ENCODE results near the gene IL16. TPM values are rescaled to one million over a fixed set of nuclear protein-coding genes. Genes with fewer than 3 reads are reported as not detected.
"Not testable (repeated sequence)": the region's sequence is repeated elsewhere in the genome, so short reads cannot be mapped to it uniquely, and the experiment has no call there.

IL16 gene
- total RNA-seq, 1 experiment from 2014 or later: 0.81 TPM

DNA sequence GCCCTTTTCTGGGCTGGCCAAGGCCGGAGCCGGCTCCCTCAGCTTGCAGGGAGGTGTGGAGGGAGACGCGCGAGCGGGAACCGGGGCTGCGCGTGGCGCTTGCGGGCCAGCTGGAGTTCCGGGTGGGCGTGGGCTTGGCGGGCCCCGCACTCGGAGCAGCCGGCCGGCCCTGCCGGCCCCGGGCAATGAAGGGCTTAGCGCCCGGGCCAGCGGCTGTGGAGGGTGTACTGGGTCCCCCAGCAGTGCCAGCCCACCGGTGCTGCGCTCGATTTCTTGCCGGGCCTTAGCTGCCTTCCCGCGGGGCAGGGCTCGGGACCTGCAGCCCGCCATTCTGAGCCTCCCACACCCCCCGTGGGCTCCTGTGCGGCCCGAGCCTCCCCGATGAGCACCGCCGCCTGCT is 38.1 kb upstream of the IL16 start:
- DNase-seq (ENCODE audit: low read depth, low spot score): not testable (repeated sequence)

DNA sequence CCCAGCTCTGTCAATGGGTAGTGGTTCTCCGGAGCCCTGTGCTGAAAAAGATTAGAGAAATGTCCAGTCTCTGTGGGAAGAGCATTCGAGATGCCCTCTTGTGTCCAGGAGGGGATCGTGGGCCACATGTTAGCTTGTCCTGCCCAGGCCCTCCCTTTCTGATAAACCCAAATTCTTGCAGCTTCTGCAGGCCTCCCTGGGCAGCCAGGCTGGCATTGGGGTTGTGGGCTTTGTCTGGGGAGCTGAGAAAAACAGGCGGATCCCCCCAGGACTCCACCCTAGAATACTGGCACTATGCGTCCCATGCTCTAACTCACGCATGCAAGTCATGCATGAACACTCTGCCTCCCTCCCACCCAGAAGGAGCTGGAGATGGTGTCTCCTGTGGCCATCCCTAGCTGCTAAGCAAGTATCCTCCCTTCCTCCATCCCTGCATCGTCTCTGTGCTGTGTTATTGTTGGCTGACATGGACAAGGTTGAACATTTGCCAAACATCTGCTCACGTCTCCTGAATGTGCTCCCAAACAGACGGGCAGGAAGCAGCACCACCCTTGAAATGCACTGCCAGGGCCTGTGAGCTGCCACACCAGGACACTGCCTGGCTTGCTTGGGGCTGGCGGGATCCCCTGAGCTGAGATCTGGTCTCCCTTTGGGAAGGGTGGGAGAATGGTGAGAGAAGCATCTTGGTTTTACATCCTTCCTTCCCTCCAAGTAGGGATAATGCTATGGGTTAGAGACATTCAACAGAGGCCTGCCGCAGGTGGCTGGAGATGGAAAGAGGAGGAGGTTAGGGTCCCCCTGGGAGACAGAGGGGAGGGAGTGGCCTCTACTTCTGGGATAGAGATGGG is 36.1 kb upstream of the IL16 start:
- RAD21 ChIA-PET (ENCODE audit: low non-redundant PET in 1 of 2, low total read pairs in 2 of 2, uncharacterized antibody in 2 of 2, unreplicated experiment in 2 of 2): no interaction called here
- H3K4me2 ChIP-seq (ENCODE audit: low read length): no peak overlapping the region
- no peaks in the 10 kb centered on the region for H3K9me2 ChIP-seq (ENCODE audit: insufficient read depth)
- TF ChIP-seq SRF (IDR thresholded peaks at IDR 0.05; ENCODE audit: low read depth) (no peak), SIN3A (IDR thresholded peaks at IDR 0.05; ENCODE audit: low read depth) (no peak), ZFX (IDR thresholded peaks at IDR 0.05) (no peak), YY1 (IDR thresholded peaks at IDR 0.05; ENCODE audit: extremely low read depth, insufficient replicate concordance, low read depth, low read length) (no peak), CEBPB (IDR thresholded peaks at IDR 0.05; ENCODE audit: low read depth) (no peak)
- TF ChIP-seq, protein P1, sequence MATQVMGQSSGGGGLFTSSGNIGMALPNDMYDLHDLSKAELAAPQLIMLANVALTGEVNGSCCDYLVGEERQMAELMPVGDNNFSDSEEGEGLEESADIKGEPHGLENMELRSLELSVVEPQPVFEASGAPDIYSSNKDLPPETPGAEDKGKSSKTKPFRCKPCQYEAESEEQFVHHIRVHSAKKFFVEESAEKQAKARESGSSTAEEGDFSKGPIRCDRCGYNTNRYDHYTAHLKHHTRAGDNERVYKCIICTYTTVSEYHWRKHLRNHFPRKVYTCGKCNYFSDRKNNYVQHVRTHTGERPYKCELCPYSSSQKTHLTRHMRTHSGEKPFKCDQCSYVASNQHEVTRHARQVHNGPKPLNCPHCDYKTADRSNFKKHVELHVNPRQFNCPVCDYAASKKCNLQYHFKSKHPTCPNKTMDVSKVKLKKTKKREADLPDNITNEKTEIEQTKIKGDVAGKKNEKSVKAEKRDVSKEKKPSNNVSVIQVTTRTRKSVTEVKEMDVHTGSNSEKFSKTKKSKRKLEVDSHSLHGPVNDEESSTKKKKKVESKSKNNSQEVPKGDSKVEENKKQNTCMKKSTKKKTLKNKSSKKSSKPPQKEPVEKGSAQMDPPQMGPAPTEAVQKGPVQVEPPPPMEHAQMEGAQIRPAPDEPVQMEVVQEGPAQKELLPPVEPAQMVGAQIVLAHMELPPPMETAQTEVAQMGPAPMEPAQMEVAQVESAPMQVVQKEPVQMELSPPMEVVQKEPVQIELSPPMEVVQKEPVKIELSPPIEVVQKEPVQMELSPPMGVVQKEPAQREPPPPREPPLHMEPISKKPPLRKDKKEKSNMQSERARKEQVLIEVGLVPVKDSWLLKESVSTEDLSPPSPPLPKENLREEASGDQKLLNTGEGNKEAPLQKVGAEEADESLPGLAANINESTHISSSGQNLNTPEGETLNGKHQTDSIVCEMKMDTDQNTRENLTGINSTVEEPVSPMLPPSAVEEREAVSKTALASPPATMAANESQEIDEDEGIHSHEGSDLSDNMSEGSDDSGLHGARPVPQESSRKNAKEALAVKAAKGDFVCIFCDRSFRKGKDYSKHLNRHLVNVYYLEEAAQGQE (IDR thresholded peaks at IDR 0.05; ENCODE audit: low read depth): no peak
- H3K9me3 ChIP-seq (ENCODE audit: control insufficient read depth in 1 of 2, insufficient read depth in 1 of 2, low read depth in 1 of 2, low read length in 2 of 2): no peaks in the 10 kb centered on the region
- no peaks in the 10 kb centered on the region for H3K79me2 ChIP-seq (ENCODE audit: insufficient read depth, low read length)
- no peaks in the 10 kb centered on the region for H3K4me1 ChIP-seq (ENCODE audit: control insufficient read depth in 1 of 2, insufficient read depth in 2 of 2, low read length in 2 of 2)
- POLR2A ChIA-PET: no interaction called here
- no peak overlapping the region for H3K4me3 ChIP-seq (replicated peaks in 1 of 2; ENCODE audit: low read depth in 1 of 2, low read length in 2 of 2)
- peaks cover 3% of the 10 kb centered on the region; the same call in 1 of the 2 replicates for H3K27me3 ChIP-seq (ENCODE audit: insufficient read depth, low read length)
- no peak for DNase-seq (ENCODE audit: low read depth, low spot score)
- H2AFZ ChIP-seq (ENCODE audit: low read depth, low read length, poor library complexity, severe bottlenecking): no peak overlapping the region
- intact Hi-C loops (cut with micrococcal nuclease): no loop called here
- H3K9ac ChIP-seq (ENCODE audit: low read length): no peak overlapping the region
- H3K27ac ChIP-seq (ENCODE audit: low read depth, low read length): no peak overlapping the region
- no TSS peak for BruUV-seq (replicated peaks)
- no peaks in the 10 kb centered on the region for H3K36me3 ChIP-seq (ENCODE audit: control insufficient read depth in 1 of 2, insufficient read depth in 2 of 2, low read length in 2 of 2)
- CTCF ChIA-PET: interaction anchor here (2.4 kb wide), 1 partner anchor 105 kb away, joined by 10 read pairs; no protein-coding TSS in a partner anchor
- no peak for ATAC-seq
- no peaks in the 10 kb centered on the region for H4K20me1 ChIP-seq (ENCODE audit: insufficient read depth)

More for the DNA sequence above, 38.1 kb upstream of the IL16 start:
- CTCF ChIA-PET; POLR2A ChIA-PET; intact Hi-C loops (cut with micrococcal nuclease); H3K4me3 ChIP-seq (replicated peaks in 1 of 2; ENCODE audit: low read depth in 1 of 2, low read length in 2 of 2); H3K27me3 ChIP-seq (ENCODE audit: insufficient read depth, low read length); H4K20me1 ChIP-seq (ENCODE audit: insufficient read depth); H3K79me2 ChIP-seq (ENCODE audit: insufficient read depth, low read length); H3K9me3 ChIP-seq (ENCODE audit: control insufficient read depth in 1 of 2, insufficient read depth in 1 of 2, low read depth in 1 of 2, low read length in 2 of 2); ATAC-seq; H3K9me2 ChIP-seq (ENCODE audit: insufficient read depth); BruUV-seq (replicated peaks); H3K4me1 ChIP-seq (ENCODE audit: control insufficient read depth in 1 of 2, insufficient read depth in 2 of 2, low read length in 2 of 2); H3K4me2 ChIP-seq (ENCODE audit: low read length); H3K9ac ChIP-seq (ENCODE audit: low read length); H3K36me3 ChIP-seq (ENCODE audit: control insufficient read depth in 1 of 2, insufficient read depth in 2 of 2, low read length in 2 of 2); H2AFZ ChIP-seq (ENCODE audit: low read depth, low read length, poor library complexity, severe bottlenecking); H3K27ac ChIP-seq (ENCODE audit: low read depth, low read length): not testable (repeated sequence)
- RAD21 ChIA-PET (ENCODE audit: low non-redundant PET in 1 of 2, low total read pairs in 2 of 2, uncharacterized antibody in 2 of 2, unreplicated experiment in 2 of 2): interaction anchor here in 1 of 2 experiments (0.6 to 1.2 kb wide), 2 partner anchors 105 to 107 kb away, joined by 3 read pairs; no protein-coding TSS in a partner anchor

Data from HCT116 (cell line).